ENCODE results near the gene CREB3L1. TPM values are rescaled to one million over a fixed set of nuclear protein-coding genes. Genes with fewer than 3 reads are reported as not detected.

Gene CREB3L1
- total RNA-seq, 1 donor from 2014 or later = 40.9 TPM

GRCh38 chr11:46264976-46265375 lies 12.5 kb upstream of the CREB3L1 start:
- H3K36me3 ChIP-seq = no peaks in the 10 kb centered on the region
- no peak overlapping the region for H3K27ac ChIP-seq (replicated peaks)
- no peak for TF ChIP-seq CTCF (IDR thresholded peaks at IDR 0.05; ENCODE audit: borderline replicate concordance)
- no peaks in the 10 kb centered on the region for H3K27me3 ChIP-seq (ENCODE audit: low read depth)
- H3K4me1 ChIP-seq = peaks cover 27% of the 10 kb centered on the region
- intact Hi-C loops (cut with micrococcal nuclease) = no loop called here
- H3K9me3 ChIP-seq (replicated peaks) = no peaks in the 10 kb centered on the region
- DNase-seq = no peak
- H3K4me3 ChIP-seq = no peak overlapping the region

GRCh38 chr11:46265764-46266163 lies 11.7 kb upstream of the CREB3L1 start:
- Histone ChIP-seq H3K4me1 (peaks cover 34% of the 10 kb centered on the region), H3K27me3 (ENCODE audit: low read depth) (no peaks in the 10 kb centered on the region), H3K36me3 (no peaks in the 10 kb centered on the region), H3K9me3 (replicated peaks) (no peaks in the 10 kb centered on the region), H3K27ac (replicated peaks) (no peak overlapping the region), H3K4me3 (no peak overlapping the region)
- intact Hi-C loops (cut with micrococcal nuclease) = no loop called here
- TF ChIP-seq CTCF (IDR thresholded peaks at IDR 0.05; ENCODE audit: borderline replicate concordance) = no peak
- no peak for DNase-seq

DNA sequence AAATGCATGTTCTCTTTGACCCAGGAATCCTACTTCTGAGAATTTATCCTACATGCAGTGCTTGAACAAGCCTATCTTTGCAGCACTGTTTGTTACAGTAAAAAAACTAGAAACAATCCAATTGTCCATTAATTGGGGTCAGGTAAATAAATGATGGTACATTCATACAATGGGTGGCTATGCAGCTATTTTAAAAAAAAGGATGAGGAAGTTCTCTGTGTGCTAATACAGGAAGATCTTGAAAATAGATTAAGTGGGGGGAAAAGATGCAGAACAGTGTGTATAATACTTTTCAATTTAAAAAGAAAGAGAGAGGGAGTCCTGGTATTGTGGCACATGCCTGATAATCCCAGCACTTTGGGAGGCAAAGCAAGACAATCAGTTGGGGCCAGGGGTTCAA lies 9.5 kb upstream of the CREB3L1 start:
- peak overlapping the region; percentile 83 for H3K27ac ChIP-seq (replicated peaks)
- intact Hi-C loops (cut with micrococcal nuclease) = no loop called here

DNA sequence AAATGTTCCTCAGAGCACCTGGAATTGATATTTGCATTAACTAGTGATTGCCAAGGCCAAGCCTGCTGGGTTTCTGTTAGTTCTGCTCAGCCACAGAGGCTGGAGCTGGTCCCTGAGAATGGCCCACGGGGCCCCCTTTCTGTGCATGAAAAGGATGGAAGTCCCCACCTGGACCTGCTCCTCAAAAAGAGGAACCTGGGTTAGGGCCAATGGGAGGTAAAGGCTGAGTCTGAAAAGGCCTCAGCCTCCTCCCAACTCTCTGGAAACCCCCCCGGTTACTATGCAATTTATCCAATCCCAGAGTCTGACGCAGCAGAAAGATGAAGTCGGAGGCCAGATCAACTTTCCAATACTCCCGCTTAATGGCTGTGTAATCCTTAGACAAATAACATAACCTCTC lies 6.8 kb upstream of the CREB3L1 start:
- DNase-seq = no peak
- Histone ChIP-seq H3K4me1 (peaks cover 79% of the 10 kb centered on the region), H3K9me3 (replicated peaks) (no peaks in the 10 kb centered on the region), H3K27ac (replicated peaks) (no peak overlapping the region), H3K4me3 (no peak overlapping the region), H3K27me3 (ENCODE audit: low read depth) (no peaks in the 10 kb centered on the region), H3K36me3 (no peaks in the 10 kb centered on the region)
- no peak for TF ChIP-seq CTCF (IDR thresholded peaks at IDR 0.05; ENCODE audit: borderline replicate concordance)
- intact Hi-C loops (cut with micrococcal nuclease) = no loop called here

More for the DNA sequence above, 9.5 kb upstream of the CREB3L1 start:
- TF ChIP-seq CTCF (IDR thresholded peaks at IDR 0.05; ENCODE audit: borderline replicate concordance) = no peak
- peaks cover 55% of the 10 kb centered on the region for H3K4me1 ChIP-seq
- H3K4me3 ChIP-seq = no peak overlapping the region
- no peaks in the 10 kb centered on the region for H3K9me3 ChIP-seq (replicated peaks)
- H3K27me3 ChIP-seq (ENCODE audit: low read depth) = no peaks in the 10 kb centered on the region
- no peaks in the 10 kb centered on the region for H3K36me3 ChIP-seq
- no peak for DNase-seq

GRCh38 chr11:46271407-46271806 lies 6.1 kb upstream of the CREB3L1 start:
- Histone ChIP-seq H3K4me1 (peaks cover 79% of the 10 kb centered on the region), H3K4me3 (no peak overlapping the region), H3K9me3 (replicated peaks) (no peaks in the 10 kb centered on the region), H3K27ac (replicated peaks) (peak overlapping the region; percentile 83), H3K36me3 (no peaks in the 10 kb centered on the region), H3K27me3 (ENCODE audit: low read depth) (no peaks in the 10 kb centered on the region)
- intact Hi-C loops (cut with micrococcal nuclease) = no loop called here
- TF ChIP-seq CTCF (IDR thresholded peaks at IDR 0.05; ENCODE audit: borderline replicate concordance) = no peak
- DNase-seq = no peak

Measured in left ventricle myocardium inferior (tissue), 1 donor.